Mesothelial cell of epicardium (in vitro differentiated cells): ENCODE results near the gene KLHL15. TPM values are rescaled to one million over a fixed set of nuclear protein-coding genes. Genes with fewer than 3 reads are reported as not detected.
"Not testable (repeated sequence)": the region's sequence is repeated elsewhere in the genome, so short reads cannot be mapped to it uniquely, and the experiment has no call there.

Source experiments
- DNase-seq, 2 experiments: peaks; one replicate each; pipeline ENCODE4 v3.0.0; 2021; ENCODE audit warnings: low spot score in 2 of 2; ENCODE audit not compliant: unreplicated experiment in 2 of 2
- H3K27ac Mint-ChIP-seq: 2 replicates; pipeline ENCODE4 v1.8.0; 2021; ENCODE audit warnings: mixed read lengths
- H3K27me3 Mint-ChIP-seq: 2 replicates; pipeline ENCODE4 v1.8.0; 2021; ENCODE audit warnings: low read depth, mixed read lengths
- H3K36me3 Mint-ChIP-seq: 2 replicates; pipeline ENCODE4 v1.8.0; 2021; ENCODE audit warnings: mixed read lengths
- H3K4me1 Mint-ChIP-seq: 2 replicates; pipeline ENCODE4 v1.8.0; 2021; ENCODE audit warnings: mixed read lengths
- H3K4me3 Mint-ChIP-seq: 2 replicates; pipeline ENCODE4 v1.8.0; 2021; ENCODE audit warnings: mild to moderate bottlenecking, moderate library complexity, mixed read lengths
- H3K9me3 Mint-ChIP-seq: 2 replicates; pipeline ENCODE4 v1.8.0; 2021; ENCODE audit warnings: mixed read lengths
- CTCF ChIP-seq: fragments of 200-600 bp; sonication (generic); IDR thresholded peaks from one replicate; pipeline ENCODE4 v1.5.0; 2021; ENCODE audit warnings: antibody characterized with exemption; ENCODE audit not compliant: unreplicated experiment
- total RNA-seq: library from RNA; stranded (reverse); gene quantifications from 3 replicates; pipeline ENCODE4 v1.2.1, GENCODE V29; 2021

KLHL15 gene
- total RNA-seq = 21.9 to 23.8 TPM (median 22.2 TPM) in 3 replicates

GRCh38 chrX:24027086-24027485 is at the start of gene KLHL15:
TSS of gene KLHL15 (minus strand) at chrX:24027186. CDS start at chrX:24006693, 20,493 bp downstream.
- TF ChIP-seq CTCF = no peak
- DNase-seq = no peak
- no peaks in the 10 kb centered on the region for H3K27me3 Mint-ChIP-seq
- no peaks in the 10 kb centered on the region for H3K9me3 Mint-ChIP-seq
- peaks cover 25% of the 10 kb centered on the region for H3K4me1 Mint-ChIP-seq
- H3K4me3 Mint-ChIP-seq = peak within 1 kb of the TSS; percentile 75
- H3K27ac Mint-ChIP-seq = peak within 1 kb of the TSS; percentile 95
- H3K36me3 Mint-ChIP-seq = peaks cover 3% of the 10 kb centered on the region

- H3K27ac Mint-ChIP-seq = no peak overlapping the region
- no peak for DNase-seq
- no peaks in the 10 kb centered on the region for H3K27me3 Mint-ChIP-seq
- H3K4me3 Mint-ChIP-seq = no peak overlapping the region
- H3K9me3 Mint-ChIP-seq = no peaks in the 10 kb centered on the region
- H3K36me3 Mint-ChIP-seq = peaks cover 48% of the 10 kb centered on the region
- TF ChIP-seq CTCF = no peak
- H3K4me1 Mint-ChIP-seq = no peaks in the 10 kb centered on the region
Measured at GRCh38 chrX:24069877-24070276, 42.9 kb upstream of the KLHL15 start.

- no peaks in the 10 kb centered on the region for H3K9me3 Mint-ChIP-seq
- H3K4me1 Mint-ChIP-seq = no peaks in the 10 kb centered on the region
- H3K27me3 Mint-ChIP-seq = no peaks in the 10 kb centered on the region
- H3K27ac Mint-ChIP-seq = no peak overlapping the region
- H3K36me3 Mint-ChIP-seq = peaks cover 49% of the 10 kb centered on the region
- no peak overlapping the region for H3K4me3 Mint-ChIP-seq
- no peak for DNase-seq
- TF ChIP-seq CTCF = no peak
Measured at GRCh38 chrX:24063488-24063887, 36.5 kb upstream of the KLHL15 start.

- H3K27ac Mint-ChIP-seq = no peak overlapping the region
- no peak for TF ChIP-seq CTCF
- DNase-seq = no peak
- H3K27me3 Mint-ChIP-seq = no peaks in the 10 kb centered on the region
- H3K9me3 Mint-ChIP-seq = no peaks in the 10 kb centered on the region
- peaks cover 2% of the 10 kb centered on the region for H3K4me1 Mint-ChIP-seq
- H3K36me3 Mint-ChIP-seq = peaks cover 7% of the 10 kb centered on the region
- H3K4me3 Mint-ChIP-seq = no peak overlapping the region
Measured at GRCh38 chrX:24055043-24055356, 28.0 kb upstream of the KLHL15 start.

GRCh38 chrX:24054182-24055042 is 27.4 kb upstream of the KLHL15 start, which contains the start of gene EIF2S3:
TSS of gene EIF2S3 (plus strand) at chrX:24054956. CDS start at chrX:24054969, 13 bp downstream.
- Mint-ChIP-seq H3K27ac (no peak within 1 kb of the TSS), H3K4me3 (no peak within 1 kb of the TSS), H3K27me3 (no peaks in the 10 kb centered on the region), H3K4me1 (peaks cover 2% of the 10 kb centered on the region), H3K36me3 (peaks cover 2% of the 10 kb centered on the region), H3K9me3 (no peaks in the 10 kb centered on the region)
- TF ChIP-seq CTCF = peak; percentile 89
- DNase-seq = peak; percentile 88 to 98

- H3K4me3 Mint-ChIP-seq, H3K27ac Mint-ChIP-seq, H3K27me3 Mint-ChIP-seq, H3K36me3 Mint-ChIP-seq, H3K4me1 Mint-ChIP-seq, H3K9me3 Mint-ChIP-seq, DNase-seq: not testable (repeated sequence)
Measured at GRCh38 chrX:24050522-24051318, 23.7 kb upstream of the KLHL15 start.

- H3K4me3 Mint-ChIP-seq, H3K9me3 Mint-ChIP-seq, H3K36me3 Mint-ChIP-seq, DNase-seq, H3K27me3 Mint-ChIP-seq, H3K27ac Mint-ChIP-seq, H3K4me1 Mint-ChIP-seq: not testable (repeated sequence)
Measured at GRCh38 chrX:24049643-24050042, 22.7 kb upstream of the KLHL15 start.

GRCh38 chrX:24046060-24046459 is 19.1 kb upstream of the KLHL15 start:
- H3K9me3 Mint-ChIP-seq, DNase-seq, H3K36me3 Mint-ChIP-seq, H3K27me3 Mint-ChIP-seq, H3K4me1 Mint-ChIP-seq, H3K4me3 Mint-ChIP-seq, H3K27ac Mint-ChIP-seq: not testable (repeated sequence)
